ENCODE results near the gene LSM14A. TPM values are rescaled to one million over a fixed set of nuclear protein-coding genes. Genes with fewer than 3 reads are reported as not detected.
"Not testable (repeated sequence)": the region's sequence is repeated elsewhere in the genome, so short reads cannot be mapped to it uniquely, and the experiment has no call there.

The LSM14A gene
- total RNA-seq, 1 donor from 2014 or later = 65.4 TPM

- no peak overlapping the region for H3K4me3 ChIP-seq
- TF ChIP-seq CTCF (IDR thresholded peaks at IDR 0.05; ENCODE audit: borderline replicate concordance) = no peak
- H3K27me3 ChIP-seq (ENCODE audit: low read depth) = no peaks in the 10 kb centered on the region
- intact Hi-C loops (cut with micrococcal nuclease) = no loop called here
- H3K9me3 ChIP-seq (replicated peaks) = no peaks in the 10 kb centered on the region
- DNase-seq = no peak
- no peak overlapping the region for H3K27ac ChIP-seq (replicated peaks)
- no peaks in the 10 kb centered on the region for H3K36me3 ChIP-seq
- H3K4me1 ChIP-seq = peaks cover 18% of the 10 kb centered on the region
Observed at GRCh38 chr19:34241513-34242337, 69.4 kb downstream of the LSM14A start.

GRCh38 chr19:34243138-34243875 lies 71.0 kb downstream of the LSM14A start:
- H3K36me3 ChIP-seq; H3K27me3 ChIP-seq (ENCODE audit: low read depth); H3K4me3 ChIP-seq; H3K27ac ChIP-seq (replicated peaks); DNase-seq; H3K9me3 ChIP-seq (replicated peaks); intact Hi-C loops (cut with micrococcal nuclease): not testable (repeated sequence)
- peaks cover 18% of the 10 kb centered on the region for H3K4me1 ChIP-seq

GRCh38 chr19:34243876-34244578 lies 71.7 kb downstream of the LSM14A start:
- no peak for TF ChIP-seq CTCF (IDR thresholded peaks at IDR 0.05; ENCODE audit: borderline replicate concordance)
- H3K27me3 ChIP-seq (ENCODE audit: low read depth) = no peaks in the 10 kb centered on the region
- H3K36me3 ChIP-seq = no peaks in the 10 kb centered on the region
- no peak for DNase-seq
- H3K9me3 ChIP-seq (replicated peaks) = no peaks in the 10 kb centered on the region
- no peak overlapping the region for H3K27ac ChIP-seq (replicated peaks)
- no peak overlapping the region for H3K4me3 ChIP-seq
- peaks cover 18% of the 10 kb centered on the region for H3K4me1 ChIP-seq
- intact Hi-C loops (cut with micrococcal nuclease) = no loop called here

- Histone ChIP-seq H3K4me1 (peaks cover 18% of the 10 kb centered on the region), H3K9me3 (replicated peaks) (no peaks in the 10 kb centered on the region), H3K4me3 (no peak overlapping the region), H3K27me3 (ENCODE audit: low read depth) (no peaks in the 10 kb centered on the region), H3K36me3 (no peaks in the 10 kb centered on the region), H3K27ac (replicated peaks) (no peak overlapping the region)
- DNase-seq = no peak
- no peak for TF ChIP-seq CTCF (IDR thresholded peaks at IDR 0.05; ENCODE audit: borderline replicate concordance)
- intact Hi-C loops (cut with micrococcal nuclease) = no loop called here
Observed at GRCh38 chr19:34244611-34245299, 72.5 kb downstream of the LSM14A start.

GRCh38 chr19:34246340-34246739 lies 74.0 kb downstream of the LSM14A start:
- H3K4me1 ChIP-seq = peaks cover 18% of the 10 kb centered on the region

More at GRCh38 chr19:34246340-34246739, 74.0 kb downstream of the LSM14A start:
- Histone ChIP-seq H3K27me3 (ENCODE audit: low read depth) (no peaks in the 10 kb centered on the region), H3K36me3 (no peaks in the 10 kb centered on the region), H3K9me3 (replicated peaks) (no peaks in the 10 kb centered on the region), H3K27ac (replicated peaks) (no peak overlapping the region), H3K4me3 (no peak overlapping the region)
- TF ChIP-seq CTCF (IDR thresholded peaks at IDR 0.05; ENCODE audit: borderline replicate concordance) = no peak
- DNase-seq = no peak
- intact Hi-C loops (cut with micrococcal nuclease) = no loop called here

Data from left ventricle myocardium inferior (tissue), 1 donor.